HG02870 (cell line): ENCODE data around the gene ERG.

Experiments used
- ATAC-seq: cut with Tn5 transposase; IDR thresholded peaks from one replicate; pipeline ENCODE4 v1.9.1; 2021; ENCODE audit warnings: mild to moderate bottlenecking, moderate library complexity; ENCODE audit not compliant: unreplicated experiment

Gene ERG

DNA sequence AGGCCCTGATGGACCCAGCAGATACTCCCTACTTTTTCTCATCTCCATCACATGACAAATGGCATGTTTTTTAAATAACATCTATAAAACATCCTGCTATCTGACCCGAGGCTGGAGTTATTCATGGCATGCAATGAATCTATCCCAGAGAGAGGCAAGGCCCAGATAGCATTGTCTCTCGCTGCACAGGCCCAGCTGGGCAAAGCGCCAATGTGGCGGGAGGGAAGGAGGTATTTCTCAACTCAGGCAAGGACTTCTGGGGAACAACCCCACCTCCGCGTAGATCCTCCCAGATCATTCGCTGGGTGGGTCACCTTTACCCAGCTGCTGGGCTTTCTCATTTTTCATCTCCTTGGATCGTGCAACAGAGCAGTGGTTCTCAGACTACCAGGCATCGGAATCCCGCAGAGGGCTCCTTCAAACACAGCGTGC is 59.8 kb downstream of the ERG start:
- no peak for ATAC-seq

GRCh38 chr21:38436341-38436740 is 61.9 kb downstream of the ERG start:
- no peak for ATAC-seq

DNA sequence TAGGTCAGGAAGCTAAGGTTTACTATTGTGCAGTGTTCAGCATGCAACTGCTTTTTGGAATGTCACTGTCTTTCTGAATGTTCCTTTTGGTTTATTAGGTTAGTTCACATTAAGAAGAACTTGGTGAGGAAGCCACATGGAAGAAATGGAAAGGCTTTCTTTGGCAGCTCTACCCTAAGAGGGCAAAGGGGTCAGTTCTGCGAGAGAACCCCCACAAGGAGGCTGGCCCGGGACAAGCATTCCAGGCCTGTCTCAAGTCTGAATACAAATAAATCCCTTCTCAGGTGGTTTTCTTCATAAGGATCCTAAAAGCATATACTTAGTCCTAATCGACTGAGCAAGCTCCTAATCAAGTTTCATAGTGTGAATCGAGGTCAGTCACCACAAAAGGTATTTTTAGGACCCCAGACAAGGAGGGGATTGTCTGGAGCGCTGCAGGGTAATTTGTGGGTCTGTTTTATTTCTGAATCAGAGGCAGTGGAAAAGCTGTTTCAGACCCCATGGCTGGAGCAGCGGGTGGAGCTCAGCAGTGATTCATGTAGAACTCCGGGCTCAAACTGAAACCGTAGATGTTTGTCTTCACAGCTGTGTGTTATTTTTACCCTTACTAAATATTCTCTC is 63.3 kb downstream of the ERG start:
- ATAC-seq, result no peak

DNA sequence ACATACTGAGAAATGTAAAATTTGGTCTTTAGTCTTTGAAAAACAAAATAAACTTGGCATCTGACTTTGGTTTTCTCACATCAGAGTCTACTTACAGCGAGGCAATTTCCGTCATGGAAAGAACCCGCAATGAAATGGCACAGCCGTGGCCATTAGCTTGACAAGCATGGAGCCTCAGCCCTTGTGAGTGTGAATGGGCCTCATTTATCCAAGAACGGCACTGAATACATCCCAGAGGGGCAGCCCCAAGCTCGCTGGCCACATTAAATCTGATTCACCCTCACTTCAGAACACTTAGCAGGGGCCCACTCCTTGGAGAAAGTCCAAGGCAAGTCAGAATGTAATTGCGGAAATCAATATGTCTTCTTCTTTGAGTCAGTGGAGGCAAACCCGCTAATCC is 64.8 kb downstream of the ERG start:
- ATAC-seq, result no peak

DNA sequence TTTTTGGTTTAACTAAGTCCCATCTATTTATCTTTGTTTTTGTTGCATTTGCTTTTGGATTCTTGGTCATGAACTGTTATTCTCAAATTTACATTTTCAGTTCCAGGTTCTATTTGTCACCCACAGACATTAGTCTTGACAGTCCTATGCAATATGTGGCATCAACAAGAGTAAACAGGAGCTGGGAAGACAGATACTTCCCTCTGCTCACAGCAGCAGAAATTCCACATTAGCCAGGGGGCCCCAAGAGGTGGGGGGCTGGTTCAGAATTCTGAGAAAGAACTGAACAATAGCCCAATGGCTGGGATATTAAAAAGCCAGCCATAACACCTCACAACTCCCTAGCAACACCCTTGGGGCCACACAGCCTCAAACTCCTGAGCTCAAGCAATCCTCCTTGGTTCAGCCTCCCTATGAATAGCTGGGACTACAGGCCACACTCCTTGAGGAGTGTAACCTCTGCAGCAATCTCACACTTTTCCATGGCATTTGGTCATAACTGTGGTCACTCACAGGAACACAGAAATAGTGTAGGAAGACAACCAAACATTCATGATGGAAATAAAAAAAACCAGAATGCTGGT is 67.8 kb downstream of the ERG start:
- no peak for ATAC-seq

GRCh38 chr21:38429011-38429410 is 69.3 kb downstream of the ERG start:
- no peak for ATAC-seq

DNA sequence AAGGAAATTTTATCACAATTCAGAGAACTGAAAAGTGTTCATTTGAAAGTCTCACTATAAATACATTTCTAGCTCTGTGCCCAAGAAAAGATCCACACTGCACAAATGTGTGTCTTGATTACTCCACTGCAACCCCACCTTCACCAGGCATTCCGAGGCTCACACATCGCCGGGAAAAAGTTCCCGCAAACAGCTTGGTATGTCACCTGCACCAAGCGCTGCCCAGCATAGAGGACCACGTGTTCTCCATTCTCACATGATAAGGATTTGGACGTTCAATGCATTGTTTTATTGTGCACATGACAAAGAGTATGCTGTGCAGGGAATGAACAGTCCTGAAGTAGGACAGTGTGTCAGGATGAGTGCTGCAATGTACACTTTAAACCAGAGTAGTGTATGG is 70.1 kb downstream of the ERG start:
- no peak for ATAC-seq

GRCh38 chr21:38424305-38425019 is 73.8 kb downstream of the ERG start:
- no peak for ATAC-seq

DNA sequence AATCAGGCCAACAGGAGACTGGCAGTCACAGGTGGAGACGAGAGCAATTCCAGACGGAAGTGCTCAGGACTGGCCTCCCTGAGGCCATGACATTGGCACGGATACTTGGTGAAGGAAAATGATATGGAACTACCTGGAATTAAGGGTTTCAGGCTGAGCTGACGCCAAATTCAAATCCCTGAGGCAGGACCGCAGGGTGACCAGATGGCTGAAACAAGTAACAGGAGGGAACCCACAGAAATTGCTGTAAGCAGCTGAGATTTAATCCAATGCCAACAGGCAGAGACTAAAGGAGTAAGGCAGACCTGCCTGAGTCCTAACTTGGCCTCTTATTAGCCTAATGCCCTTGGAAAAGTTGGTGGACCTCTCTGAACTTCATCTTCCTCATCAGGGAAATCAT is 76.2 kb downstream of the ERG start:
- ATAC-seq, result no peak

GRCh38 chr21:38420140-38420539 is 78.1 kb downstream of the ERG start:
- no peak for ATAC-seq

GRCh38 chr21:38417726-38418125 is 80.6 kb downstream of the ERG start:
- no peak for ATAC-seq

DNA sequence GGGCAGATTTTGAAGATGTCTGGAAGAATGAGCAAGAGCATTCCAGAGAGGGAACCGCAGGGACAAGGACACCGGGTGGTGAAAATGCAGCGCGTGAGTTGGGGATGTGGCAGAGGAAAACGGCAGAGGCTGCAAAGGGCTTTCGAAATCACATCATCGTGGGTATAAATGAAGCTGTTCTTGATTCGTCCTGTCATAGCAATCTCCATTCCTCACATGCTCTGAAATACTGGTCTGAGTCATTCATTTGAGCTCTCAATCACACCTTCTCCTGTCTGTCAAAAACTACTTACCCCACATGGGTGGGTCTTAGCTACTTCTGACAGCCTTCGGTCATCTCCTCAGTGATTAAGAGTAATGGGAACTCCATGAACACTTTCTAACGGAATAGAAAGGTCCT is 81.5 kb downstream of the ERG start:
- no peak for ATAC-seq

DNA sequence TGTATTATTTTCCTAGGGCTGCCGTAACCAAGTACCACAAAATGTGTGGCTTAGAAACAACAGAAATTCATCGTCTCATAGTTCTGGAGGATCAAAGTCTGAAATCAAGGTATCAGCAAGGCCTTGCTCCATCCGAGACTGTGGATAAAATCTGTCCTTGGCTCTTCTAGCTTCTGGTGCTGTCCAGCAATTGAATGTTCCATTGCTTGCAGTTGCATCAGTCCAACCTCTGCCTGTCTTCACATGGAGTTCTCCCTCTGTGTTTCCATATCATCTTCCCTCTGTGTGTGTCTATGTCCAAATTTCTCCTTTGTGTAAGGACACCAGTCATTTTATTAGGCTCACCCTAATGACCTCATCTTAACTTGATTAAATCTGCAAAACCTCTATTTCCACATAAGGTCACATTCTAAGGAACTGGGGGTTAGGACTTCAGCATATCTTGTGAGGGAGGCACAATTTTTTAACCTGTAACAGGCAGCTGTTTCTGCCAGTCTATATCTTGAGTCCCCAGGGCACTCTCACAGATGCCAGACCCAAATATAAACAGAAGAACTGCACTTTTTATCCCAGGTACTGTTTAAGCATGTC is 84.2 kb downstream of the ERG start:
- ATAC-seq, result no peak

GRCh38 chr21:38410466-38410865 is 87.8 kb downstream of the ERG start:
- ATAC-seq, result no peak

- no peak for ATAC-seq
Measured at GRCh38 chr21:38409907-38410306, 88.4 kb downstream of the ERG start.

GRCh38 chr21:38404177-38404576 is 94.1 kb downstream of the ERG start:
- no peak for ATAC-seq

DNA sequence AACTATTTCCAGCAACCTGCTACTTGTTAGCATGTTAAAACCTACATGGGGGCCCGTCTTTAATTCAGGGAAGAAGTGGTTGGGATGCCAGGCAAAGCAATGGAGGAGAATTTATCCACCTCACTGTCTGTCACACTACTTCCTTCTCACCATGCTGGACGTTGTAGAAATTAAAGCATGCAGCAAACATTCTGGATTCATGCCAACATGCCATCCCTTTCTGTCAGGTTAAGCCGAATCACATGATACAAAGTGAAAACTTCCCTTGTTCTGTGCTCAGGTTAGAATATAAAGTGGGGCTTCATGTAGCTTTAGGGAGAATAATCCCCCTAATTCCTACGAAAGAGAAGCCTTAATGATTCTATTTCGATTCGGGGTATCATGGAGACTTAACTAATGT is 95.5 kb downstream of the ERG start:
- ATAC-seq, result no peak

- ATAC-seq, result no peak
Measured at GRCh38 chr21:38402291-38402690, 96.0 kb downstream of the ERG start.

DNA sequence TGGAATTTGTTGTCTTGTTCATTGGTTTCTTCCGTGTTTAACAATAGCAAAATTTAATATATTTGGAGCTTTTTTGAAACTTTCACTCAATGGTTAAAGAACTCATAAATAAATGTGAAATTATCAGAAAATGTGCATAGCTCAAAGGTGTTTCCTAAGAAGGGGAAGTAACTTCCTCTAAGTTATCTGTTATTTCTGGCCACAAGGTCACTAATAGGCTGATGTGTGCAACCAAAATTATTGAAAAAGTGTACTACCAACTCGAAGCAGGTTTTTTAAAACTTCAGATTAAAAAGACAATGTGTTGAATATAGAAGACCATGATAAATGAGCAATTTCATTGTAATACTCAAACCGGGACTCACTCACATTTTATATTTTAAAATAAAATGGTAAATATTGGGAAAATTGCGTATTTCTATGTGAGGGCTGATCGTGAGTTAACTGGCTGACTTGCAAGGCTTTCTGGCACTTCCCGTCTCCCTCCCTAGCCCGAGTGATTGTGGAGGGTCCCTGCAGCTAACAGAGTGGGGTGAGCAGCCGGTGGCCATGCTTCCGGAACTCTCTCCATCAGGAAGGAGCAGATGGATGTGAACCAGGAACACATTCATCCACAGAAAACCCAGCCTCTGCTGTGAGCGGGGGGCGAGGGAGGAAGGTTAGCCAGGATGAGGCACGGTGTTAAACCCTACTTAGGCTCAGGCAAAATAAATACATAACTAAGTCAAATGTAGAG is 96.9 kb downstream of the ERG start:
- ATAC-seq, result no peak

DNA sequence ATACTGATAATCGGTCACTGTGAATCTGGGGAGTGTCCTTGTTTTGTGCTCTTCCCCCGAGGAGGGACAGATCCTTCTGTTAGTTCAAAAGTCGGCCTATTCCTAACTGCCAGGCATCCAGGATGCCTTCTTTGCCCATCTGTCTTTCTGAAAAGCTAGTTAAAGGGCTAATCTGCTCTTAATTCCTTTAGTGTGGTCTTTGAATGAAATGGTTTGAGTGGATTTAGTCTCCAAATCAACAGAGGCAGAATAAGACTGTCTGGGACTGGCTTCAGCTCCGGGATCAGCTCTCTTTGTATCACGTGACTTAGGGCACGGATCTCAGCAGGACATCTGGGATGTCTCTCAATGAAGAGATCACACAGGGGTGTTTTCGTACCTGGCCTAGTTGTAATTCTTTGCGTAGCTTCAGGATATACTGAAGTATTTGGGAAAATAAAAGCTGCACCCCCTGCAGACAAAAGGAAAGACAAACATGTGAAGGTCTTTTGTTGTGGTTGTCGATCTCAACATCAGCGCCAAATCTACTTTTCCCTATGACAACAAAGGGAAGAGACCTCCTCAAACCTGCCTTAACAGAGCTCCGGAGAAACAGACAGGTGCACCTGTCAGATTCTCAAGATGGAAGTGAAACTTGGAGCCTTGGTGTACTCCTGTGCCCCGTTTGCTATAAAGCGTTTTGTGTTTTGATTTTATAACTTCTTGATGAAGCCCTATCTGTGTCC is 97.9 kb downstream of the ERG start:
- no peak for ATAC-seq

GRCh38 chr21:38399103-38399502 is 99.2 kb downstream of the ERG start:
- ATAC-seq, result no peak
